ENCODE data around the gene GNAT1. TPM values are rescaled to one million over a fixed set of nuclear protein-coding genes. Genes with fewer than 3 reads are reported as not detected.

GNAT1 gene
- total RNA-seq, 1 experiment from 2014 or later = not detected

DNA sequence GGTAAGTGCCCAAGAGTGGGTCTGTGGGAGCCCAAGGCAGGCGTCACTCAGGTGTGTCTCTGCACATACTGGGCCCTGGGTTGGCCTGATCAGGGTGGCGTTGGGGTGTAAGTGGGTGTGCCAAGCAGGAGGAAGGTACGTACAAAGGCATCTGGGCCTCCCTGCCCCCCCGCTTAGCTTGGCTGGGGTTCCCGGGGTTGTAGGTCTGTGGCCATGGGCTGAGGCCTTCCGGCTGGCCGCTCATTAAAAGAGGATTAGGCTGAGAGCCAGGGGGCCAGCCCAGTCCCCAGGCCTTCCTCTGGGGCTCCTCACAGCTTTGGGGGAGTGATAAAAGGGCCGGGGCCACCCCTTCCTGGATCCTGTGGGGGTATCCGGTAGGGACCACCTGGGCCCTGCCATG lies 23.0 kb upstream of the GNAT1 start:
- peaks cover 23% of the 10 kb centered on the region for H3K4me1 ChIP-seq (replicated peaks; ENCODE audit: insufficient read depth)
- no peaks in the 10 kb centered on the region for H3K9me2 ChIP-seq (ENCODE audit: insufficient read depth)
- ChIA-PET POLR2A (ENCODE audit: unreplicated experiment) (interaction anchor here (0.7 kb wide), 1 partner anchor 50 kb away, joined by 4 read pairs; no protein-coding TSS in a partner anchor), CTCF (no interaction called here)
- no peak overlapping the region for H3K27ac ChIP-seq
- no peak for TF ChIP-seq EZH2 (IDR thresholded peaks at IDR 0.05; ENCODE audit: low read depth)
- TF ChIP-seq, protein P1, sequence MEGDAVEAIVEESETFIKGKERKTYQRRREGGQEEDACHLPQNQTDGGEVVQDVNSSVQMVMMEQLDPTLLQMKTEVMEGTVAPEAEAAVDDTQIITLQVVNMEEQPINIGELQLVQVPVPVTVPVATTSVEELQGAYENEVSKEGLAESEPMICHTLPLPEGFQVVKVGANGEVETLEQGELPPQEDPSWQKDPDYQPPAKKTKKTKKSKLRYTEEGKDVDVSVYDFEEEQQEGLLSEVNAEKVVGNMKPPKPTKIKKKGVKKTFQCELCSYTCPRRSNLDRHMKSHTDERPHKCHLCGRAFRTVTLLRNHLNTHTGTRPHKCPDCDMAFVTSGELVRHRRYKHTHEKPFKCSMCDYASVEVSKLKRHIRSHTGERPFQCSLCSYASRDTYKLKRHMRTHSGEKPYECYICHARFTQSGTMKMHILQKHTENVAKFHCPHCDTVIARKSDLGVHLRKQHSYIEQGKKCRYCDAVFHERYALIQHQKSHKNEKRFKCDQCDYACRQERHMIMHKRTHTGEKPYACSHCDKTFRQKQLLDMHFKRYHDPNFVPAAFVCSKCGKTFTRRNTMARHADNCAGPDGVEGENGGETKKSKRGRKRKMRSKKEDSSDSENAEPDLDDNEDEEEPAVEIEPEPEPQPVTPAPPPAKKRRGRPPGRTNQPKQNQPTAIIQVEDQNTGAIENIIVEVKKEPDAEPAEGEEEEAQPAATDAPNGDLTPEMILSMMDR (conservative IDR thresholded peaks at IDR 0.05) = no peak
- no peaks in the 10 kb centered on the region for H3K79me2 ChIP-seq (ENCODE audit: low read depth)
- no peaks in the 10 kb centered on the region for H4K20me1 ChIP-seq (ENCODE audit: insufficient read depth)
- no peak overlapping the region for H2AFZ ChIP-seq
- no peak overlapping the region for H3K4me3 ChIP-seq
- H3K9me3 ChIP-seq (ENCODE audit: insufficient read depth, low read depth) = no peaks in the 10 kb centered on the region
- H3K27me3 ChIP-seq (ENCODE audit: insufficient read depth, low read depth) = no peaks in the 10 kb centered on the region
- no peaks in the 10 kb centered on the region; the same call in 1 of the 2 replicates for H3F3A ChIP-seq (ENCODE audit: insufficient read depth, low read depth)
- intact Hi-C loops (cut with micrococcal nuclease; ENCODE audit: unreplicated experiment) = no loop called here
- DNase-seq = peak in 1 of 2 experiments; percentile 51
- no peak overlapping the region for H3K4me2 ChIP-seq
- no peaks in the 10 kb centered on the region for H3K36me3 ChIP-seq (ENCODE audit: low read depth)
- no TSS peak for BruUV-seq (replicated peaks)

DNA sequence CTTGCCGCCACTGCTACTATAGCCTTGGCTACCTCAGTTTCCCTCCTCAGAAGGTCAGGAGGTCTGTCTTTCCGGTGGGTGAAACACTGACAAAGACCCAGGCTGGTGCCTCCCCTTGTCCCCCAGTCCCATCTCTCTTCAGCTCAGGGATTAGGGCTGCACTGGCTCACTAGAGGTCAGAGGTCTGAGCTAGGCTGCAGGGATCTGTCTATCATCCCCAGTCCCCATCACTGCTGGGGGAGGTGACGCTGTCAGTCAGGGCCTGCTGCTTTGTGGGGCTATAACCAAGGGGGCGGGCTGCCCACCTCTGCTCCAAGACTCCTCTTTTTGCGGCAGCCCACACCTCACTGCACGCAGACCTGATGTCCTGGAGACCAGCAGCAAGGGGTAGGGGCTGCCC lies 22.6 kb upstream of the GNAT1 start:
- Histone ChIP-seq H3K4me2 (no peak overlapping the region), H3K36me3 (ENCODE audit: low read depth) (no peaks in the 10 kb centered on the region), H3K27me3 (ENCODE audit: insufficient read depth, low read depth) (no peaks in the 10 kb centered on the region), H2AFZ (no peak overlapping the region), H3K4me1 (replicated peaks; ENCODE audit: insufficient read depth) (peaks cover 19% of the 10 kb centered on the region), H4K20me1 (ENCODE audit: insufficient read depth) (no peaks in the 10 kb centered on the region), H3K9me2 (ENCODE audit: insufficient read depth) (no peaks in the 10 kb centered on the region), H3K9me3 (ENCODE audit: insufficient read depth, low read depth) (no peaks in the 10 kb centered on the region), H3F3A (ENCODE audit: insufficient read depth, low read depth) (no peaks in the 10 kb centered on the region; the same call in 1 of the 2 replicates), H3K27ac (no peak overlapping the region), H3K79me2 (ENCODE audit: low read depth) (no peaks in the 10 kb centered on the region), H3K4me3 (no peak overlapping the region)
- TF ChIP-seq, protein P1 (conservative IDR thresholded peaks at IDR 0.05) = no peak
- TF ChIP-seq EZH2 (IDR thresholded peaks at IDR 0.05; ENCODE audit: low read depth) = no peak
- intact Hi-C loops (cut with micrococcal nuclease; ENCODE audit: unreplicated experiment) = no loop called here
- no peak for DNase-seq
- ChIA-PET POLR2A (ENCODE audit: unreplicated experiment) (interaction anchor here (0.7 kb wide), 1 partner anchor 49 kb away, joined by 4 read pairs; no protein-coding TSS in a partner anchor), CTCF (no interaction called here)
- BruUV-seq (replicated peaks) = no TSS peak

DNA sequence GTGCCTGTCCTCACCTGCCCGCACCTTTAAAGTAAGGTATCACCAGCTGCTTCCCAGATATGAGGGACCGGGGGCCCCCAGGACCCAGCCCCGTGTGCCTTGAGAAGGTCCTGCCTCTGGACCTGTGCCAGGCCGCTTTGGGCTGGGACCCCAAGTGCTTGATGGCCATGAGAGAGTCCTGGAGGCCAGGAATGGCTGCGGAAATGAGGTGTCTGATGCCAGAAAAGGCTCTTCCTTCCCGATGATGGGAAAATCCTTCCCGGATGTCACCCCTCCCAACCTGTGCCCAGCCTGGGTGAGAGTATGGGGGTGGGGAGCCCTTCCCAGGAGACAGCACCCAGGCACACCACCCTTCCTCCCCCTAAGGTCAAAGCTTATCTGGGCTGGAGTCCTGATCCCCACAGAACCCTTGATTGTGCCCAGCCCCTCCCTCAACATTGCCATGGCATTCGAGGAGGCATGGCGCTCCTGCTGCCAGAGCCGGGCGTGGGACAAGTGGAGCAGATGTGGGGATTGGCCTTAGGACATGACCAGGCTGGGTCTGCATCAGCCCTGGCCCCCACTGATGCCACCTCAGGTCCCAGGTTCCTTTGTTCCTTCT lies 22.1 kb upstream of the GNAT1 start:
- H3K4me3 ChIP-seq = no peak overlapping the region
- H2AFZ ChIP-seq = no peak overlapping the region
- no peak for TF ChIP-seq EZH2 (IDR thresholded peaks at IDR 0.05; ENCODE audit: low read depth)
- TF ChIP-seq, protein P1 (conservative IDR thresholded peaks at IDR 0.05) = no peak
- intact Hi-C loops (cut with micrococcal nuclease; ENCODE audit: unreplicated experiment) = no loop called here
- no peaks in the 10 kb centered on the region for H3K9me2 ChIP-seq (ENCODE audit: insufficient read depth)
- BruUV-seq (replicated peaks) = no TSS peak
- H3K79me2 ChIP-seq (ENCODE audit: low read depth) = no peaks in the 10 kb centered on the region
- ChIA-PET POLR2A (ENCODE audit: unreplicated experiment) (no interaction called here), CTCF (no interaction called here)
- DNase-seq = no peak
- no peaks in the 10 kb centered on the region for H3K27me3 ChIP-seq (ENCODE audit: insufficient read depth, low read depth)
- H4K20me1 ChIP-seq (ENCODE audit: insufficient read depth) = no peaks in the 10 kb centered on the region
- H3K4me1 ChIP-seq (replicated peaks; ENCODE audit: insufficient read depth) = peaks cover 14% of the 10 kb centered on the region
- H3K36me3 ChIP-seq (ENCODE audit: low read depth) = no peaks in the 10 kb centered on the region
- H3F3A ChIP-seq (ENCODE audit: insufficient read depth, low read depth) = no peaks in the 10 kb centered on the region; the same call in 1 of the 2 replicates
- no peak overlapping the region for H3K4me2 ChIP-seq
- no peak overlapping the region for H3K27ac ChIP-seq
- no peaks in the 10 kb centered on the region for H3K9me3 ChIP-seq (ENCODE audit: insufficient read depth, low read depth)
